Liver (tissue), 9 donors: ENCODE measurements around the gene C3. TPM values are rescaled to one million over a fixed set of nuclear protein-coding genes. Genes with fewer than 3 reads are reported as not detected.

Source experiments
- DNase-seq: peaks from one replicate; pipeline ENCODE4 v3.0.0-alpha.2; 2017; ENCODE audit warnings: low spot score
- H3K27ac ChIP-seq, 2 donors: one replicate each; pipeline ENCODE4 v1.7.0; 2013; ENCODE audit warnings: inconsistent platforms in 2 of 2, low read length in 2 of 2, control low read depth in 1 of 2, low read depth in 1 of 2, mild to moderate bottlenecking in 1 of 2
- H3K27me3 ChIP-seq, 4 donors: one replicate each; pipeline versions ENCODE4 v1.6.1 to v1.7.0; 2013; ENCODE audit warnings: low read length in 3 of 4, inconsistent platforms in 1 of 4, mild to moderate bottlenecking in 1 of 4, moderate library complexity in 1 of 4; ENCODE audit not compliant: control insufficient read depth in 4 of 4, insufficient read depth in 4 of 4
- H3K36me3 ChIP-seq, 4 donors: one replicate each; pipeline versions ENCODE4 v1.6.1 to v1.7.0; 2013; ENCODE audit warnings: low read length in 3 of 4, mild to moderate bottlenecking in 3 of 4, low read depth in 1 of 4, moderate library complexity in 1 of 4; ENCODE audit not compliant: control insufficient read depth in 4 of 4, insufficient read depth in 3 of 4
- H3K4me1 ChIP-seq, 4 donors: one replicate each; pipeline versions ENCODE4 v1.6.1 to v1.7.0; 2013; ENCODE audit warnings: low read length in 3 of 4, mild to moderate bottlenecking in 3 of 4, moderate library complexity in 1 of 4; ENCODE audit not compliant: control insufficient read depth in 4 of 4, insufficient read depth in 4 of 4
- H3K4me3 ChIP-seq, 3 donors: one replicate each; pipeline versions ENCODE4 v1.6.1 to v1.7.0; 2013; ENCODE audit warnings: low read length in 3 of 3, control low read depth in 1 of 3, low read depth in 1 of 3, mild to moderate bottlenecking in 1 of 3
- H3K9ac ChIP-seq, 2 donors: one replicate each; pipeline ENCODE4 v1.7.0; 2013; ENCODE audit warnings: low read length in 2 of 2, mild to moderate bottlenecking in 2 of 2, moderate library complexity in 2 of 2, control low read depth in 1 of 2, low read depth in 1 of 2
- H3K9me3 ChIP-seq, 4 donors: one replicate each; pipeline versions ENCODE4 v1.6.1 to v1.7.0; 2013; ENCODE audit warnings: low read length in 3 of 4; ENCODE audit not compliant: control insufficient read depth in 4 of 4
- EGR1 ChIP-seq, 2 donors: IDR thresholded peaks; 2 replicates each; pipeline ENCODE4 v1.6.1; 2016 to 2018; ENCODE audit warnings: antibody characterized with exemption in 2 of 2, low read depth in 2 of 2
- FOXA1 ChIP-seq: IDR thresholded peaks from 2 replicates; pipeline ENCODE4 v1.6.1; 2016; ENCODE audit warnings: antibody characterized with exemption
- FOXA2 ChIP-seq: IDR thresholded peaks from 2 replicates; pipeline ENCODE4 v1.6.1; 2016; ENCODE audit warnings: antibody characterized with exemption
- GABPA ChIP-seq, 2 donors: IDR thresholded peaks in 1 of 2; conservative IDR thresholded peaks in 1 of 2; 2 replicates each; pipeline ENCODE4 v1.6.1; 2016; ENCODE audit warnings: antibody characterized with exemption in 2 of 2, mild to moderate bottlenecking in 1 of 2, moderate library complexity in 1 of 2
- HNF4A ChIP-seq, 2 donors: conservative IDR thresholded peaks; 2 replicates each; pipeline ENCODE4 v1.6.1; 2016; ENCODE audit warnings: antibody characterized with exemption in 2 of 2, mild to moderate bottlenecking in 2 of 2
- HNF4G ChIP-seq: IDR thresholded peaks from 2 replicates; pipeline ENCODE4 v1.6.1; 2016; ENCODE audit warnings: antibody characterized with exemption
- JUND ChIP-seq, 2 donors: IDR thresholded peaks; 2 replicates each; pipeline ENCODE4 v1.6.1; 2016; ENCODE audit warnings: antibody characterized with exemption in 2 of 2
- NR2F2 ChIP-seq: IDR thresholded peaks from 2 replicates; pipeline ENCODE4 v1.6.1; 2016; ENCODE audit warnings: antibody characterized with exemption
- RAD21 ChIP-seq, 2 donors: IDR thresholded peaks; 2 replicates each; pipeline ENCODE4 v1.6.1; 2016; ENCODE audit warnings: antibody characterized with exemption in 2 of 2, mild to moderate bottlenecking in 2 of 2
- RXRA ChIP-seq, 2 donors: IDR thresholded peaks; 2 replicates each; pipeline ENCODE4 v1.6.1; 2017 to 2018; ENCODE audit warnings: antibody characterized with exemption in 2 of 2, mild to moderate bottlenecking in 1 of 2
- SP1 ChIP-seq: IDR thresholded peaks from 2 replicates; pipeline ENCODE4 v1.6.1; 2018; ENCODE audit warnings: antibody characterized with exemption, mild to moderate bottlenecking
- TAF1 ChIP-seq: conservative IDR thresholded peaks from 2 replicates; pipeline ENCODE4 v1.6.1; 2016; ENCODE audit warnings: antibody characterized with exemption, mild to moderate bottlenecking
- YY1 ChIP-seq: IDR thresholded peaks from 2 replicates; pipeline ENCODE4 v1.6.1; 2016; ENCODE audit warnings: antibody characterized with exemption, mild to moderate bottlenecking
- WGBS: extraction: QIAGEN DNeasy Blood & Tissue Kit; methylation state at CpG from one replicate; pipeline ENCODE4 v1.1.7; 2013; 5-methylcytosine and 5-hydroxymethylcytosine counted together
- polyA plus RNA-seq, 2 donors: library from polyadenylated mRNA; stranded (reverse) in 1 of 2; unstranded in 1 of 2; fragments of 200-250 nt in 1 of 2; fragments of >200 nt in 1 of 2; fragmentation: Nextera tagmentation in 1 of 2; extraction: Ambion mirVana in 1 of 2; gene quantifications; one replicate each; pipeline versions ENCODE4 v1.2.1 to v1.2.3, GENCODE V29; 2013 to 2015
- total RNA-seq, 2 donors: library from RNA; depleted of rRNA; stranded (reverse); fragments of >200 nt; gene quantifications; one replicate each; pipeline ENCODE4 v1.2.3, GENCODE V29; 2014
- TF ChIP-seq, protein P1 (sequence below): IDR thresholded peaks from 2 replicates; pipeline ENCODE4 v1.6.1; 2016; ENCODE audit warnings: antibody characterized with exemption
- TF ChIP-seq, protein P2 (sequence below): IDR thresholded peaks from 2 replicates; pipeline ENCODE4 v1.6.1; 2016; ENCODE audit warnings: antibody characterized with exemption, mild to moderate bottlenecking
- TF ChIP-seq, protein P3 (sequence below): fragments of 150-350 bp; IDR thresholded peaks from 2 replicates; pipeline ENCODE4 v1.5.1; 2017; ENCODE audit warnings: improper control_type of control experiment, low read depth, low read length; ENCODE audit not compliant: missing input control
- TF ChIP-seq, protein P4 (sequence below): IDR thresholded peaks from 2 replicates; pipeline ENCODE4 v1.6.1; 2016; ENCODE audit warnings: antibody characterized with exemption
- TF ChIP-seq, protein P5 (sequence below): IDR thresholded peaks from 2 replicates; pipeline ENCODE4 v1.6.1; 2016; ENCODE audit warnings: antibody characterized with exemption
- donor health status: healthy.
- donor health status: healthy.
- donor health status: healthy.
- donor health status: healthy.
- donor health status: healthy.

Gene C3
- total and polyA plus RNA-seq, 4 donors = 4,543 to 9,349 (median 8,015) TPM

DNA sequence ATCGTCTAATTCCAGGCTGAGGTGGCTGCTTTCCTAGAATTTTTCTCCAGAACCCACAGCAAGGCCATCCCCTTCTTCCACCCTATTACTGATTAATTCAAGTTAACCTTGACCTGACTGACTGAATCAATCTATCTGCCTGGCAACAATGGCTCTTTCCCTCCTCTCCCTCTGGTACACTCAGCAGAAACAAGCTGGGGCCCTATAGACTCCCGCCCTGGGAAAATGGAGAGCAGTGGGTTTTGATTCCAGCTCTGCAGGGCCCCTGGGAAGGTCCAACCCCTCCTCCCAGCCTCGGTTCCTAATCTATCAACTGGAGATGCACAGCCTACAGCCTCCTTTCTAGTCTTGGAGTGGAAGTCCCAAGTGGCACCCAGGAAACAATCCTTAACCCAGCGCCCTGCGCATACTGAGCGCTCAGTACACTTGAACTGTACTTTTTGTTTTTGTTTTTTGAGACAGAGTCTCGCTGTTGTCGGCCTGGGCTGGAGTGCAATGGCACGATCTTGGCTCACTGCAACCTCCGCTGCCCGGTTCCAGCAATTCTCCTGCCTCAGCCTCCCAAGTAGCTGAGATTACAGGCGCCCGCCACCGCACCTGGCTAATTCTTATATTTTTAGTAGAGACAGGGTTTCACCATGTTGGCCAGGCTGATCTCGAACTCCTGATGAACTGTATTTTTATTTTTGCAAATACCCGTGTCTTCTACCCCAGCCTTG is 5.2 kb upstream of the C3 start:
- no peak for DNase-seq
- WGBS = 39% methylated on average over 16 of the region's 16 CpGs
- TF ChIP-seq, protein P1, sequence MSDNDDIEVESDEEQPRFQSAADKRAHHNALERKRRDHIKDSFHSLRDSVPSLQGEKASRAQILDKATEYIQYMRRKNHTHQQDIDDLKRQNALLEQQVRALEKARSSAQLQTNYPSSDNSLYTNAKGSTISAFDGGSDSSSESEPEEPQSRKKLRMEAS = peak; percentile 30
- TF ChIP-seq RAD21 (IDR thresholded peaks at IDR 0.05) (peak in 1 of 2 donors; percentile 9), RXRA (IDR thresholded peaks at IDR 0.05) (peak; percentile 87), NR2F2 (peak; percentile 74), FOXA2 (no peak), SP1 (peak; percentile 79), TAF1 (peak; percentile 45), FOXA1 (no peak), YY1 (peak; percentile 90), JUND (IDR thresholded peaks at IDR 0.05) (no peak), EGR1 (IDR thresholded peaks at IDR 0.05; ENCODE audit: low read depth in 2 of 2) (no peak), HNF4G (peak; percentile 13), HNF4A (conservative IDR thresholded peaks at IDR 0.05) (peak; percentile 56 to 70), GABPA (IDR thresholded peaks at IDR 0.05 in 1 of 2, conservative IDR thresholded peaks at IDR 0.05 in 1 of 2) (no peak)
- TF ChIP-seq, protein P2, sequence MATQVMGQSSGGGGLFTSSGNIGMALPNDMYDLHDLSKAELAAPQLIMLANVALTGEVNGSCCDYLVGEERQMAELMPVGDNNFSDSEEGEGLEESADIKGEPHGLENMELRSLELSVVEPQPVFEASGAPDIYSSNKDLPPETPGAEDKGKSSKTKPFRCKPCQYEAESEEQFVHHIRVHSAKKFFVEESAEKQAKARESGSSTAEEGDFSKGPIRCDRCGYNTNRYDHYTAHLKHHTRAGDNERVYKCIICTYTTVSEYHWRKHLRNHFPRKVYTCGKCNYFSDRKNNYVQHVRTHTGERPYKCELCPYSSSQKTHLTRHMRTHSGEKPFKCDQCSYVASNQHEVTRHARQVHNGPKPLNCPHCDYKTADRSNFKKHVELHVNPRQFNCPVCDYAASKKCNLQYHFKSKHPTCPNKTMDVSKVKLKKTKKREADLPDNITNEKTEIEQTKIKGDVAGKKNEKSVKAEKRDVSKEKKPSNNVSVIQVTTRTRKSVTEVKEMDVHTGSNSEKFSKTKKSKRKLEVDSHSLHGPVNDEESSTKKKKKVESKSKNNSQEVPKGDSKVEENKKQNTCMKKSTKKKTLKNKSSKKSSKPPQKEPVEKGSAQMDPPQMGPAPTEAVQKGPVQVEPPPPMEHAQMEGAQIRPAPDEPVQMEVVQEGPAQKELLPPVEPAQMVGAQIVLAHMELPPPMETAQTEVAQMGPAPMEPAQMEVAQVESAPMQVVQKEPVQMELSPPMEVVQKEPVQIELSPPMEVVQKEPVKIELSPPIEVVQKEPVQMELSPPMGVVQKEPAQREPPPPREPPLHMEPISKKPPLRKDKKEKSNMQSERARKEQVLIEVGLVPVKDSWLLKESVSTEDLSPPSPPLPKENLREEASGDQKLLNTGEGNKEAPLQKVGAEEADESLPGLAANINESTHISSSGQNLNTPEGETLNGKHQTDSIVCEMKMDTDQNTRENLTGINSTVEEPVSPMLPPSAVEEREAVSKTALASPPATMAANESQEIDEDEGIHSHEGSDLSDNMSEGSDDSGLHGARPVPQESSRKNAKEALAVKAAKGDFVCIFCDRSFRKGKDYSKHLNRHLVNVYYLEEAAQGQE = peak; percentile 41
- TF ChIP-seq, protein P3, sequence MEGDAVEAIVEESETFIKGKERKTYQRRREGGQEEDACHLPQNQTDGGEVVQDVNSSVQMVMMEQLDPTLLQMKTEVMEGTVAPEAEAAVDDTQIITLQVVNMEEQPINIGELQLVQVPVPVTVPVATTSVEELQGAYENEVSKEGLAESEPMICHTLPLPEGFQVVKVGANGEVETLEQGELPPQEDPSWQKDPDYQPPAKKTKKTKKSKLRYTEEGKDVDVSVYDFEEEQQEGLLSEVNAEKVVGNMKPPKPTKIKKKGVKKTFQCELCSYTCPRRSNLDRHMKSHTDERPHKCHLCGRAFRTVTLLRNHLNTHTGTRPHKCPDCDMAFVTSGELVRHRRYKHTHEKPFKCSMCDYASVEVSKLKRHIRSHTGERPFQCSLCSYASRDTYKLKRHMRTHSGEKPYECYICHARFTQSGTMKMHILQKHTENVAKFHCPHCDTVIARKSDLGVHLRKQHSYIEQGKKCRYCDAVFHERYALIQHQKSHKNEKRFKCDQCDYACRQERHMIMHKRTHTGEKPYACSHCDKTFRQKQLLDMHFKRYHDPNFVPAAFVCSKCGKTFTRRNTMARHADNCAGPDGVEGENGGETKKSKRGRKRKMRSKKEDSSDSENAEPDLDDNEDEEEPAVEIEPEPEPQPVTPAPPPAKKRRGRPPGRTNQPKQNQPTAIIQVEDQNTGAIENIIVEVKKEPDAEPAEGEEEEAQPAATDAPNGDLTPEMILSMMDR = no peak
- TF ChIP-seq, protein P4, sequence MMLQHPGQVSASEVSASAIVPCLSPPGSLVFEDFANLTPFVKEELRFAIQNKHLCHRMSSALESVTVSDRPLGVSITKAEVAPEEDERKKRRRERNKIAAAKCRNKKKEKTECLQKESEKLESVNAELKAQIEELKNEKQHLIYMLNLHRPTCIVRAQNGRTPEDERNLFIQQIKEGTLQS = peak; percentile 24
- TF ChIP-seq, protein P5, sequence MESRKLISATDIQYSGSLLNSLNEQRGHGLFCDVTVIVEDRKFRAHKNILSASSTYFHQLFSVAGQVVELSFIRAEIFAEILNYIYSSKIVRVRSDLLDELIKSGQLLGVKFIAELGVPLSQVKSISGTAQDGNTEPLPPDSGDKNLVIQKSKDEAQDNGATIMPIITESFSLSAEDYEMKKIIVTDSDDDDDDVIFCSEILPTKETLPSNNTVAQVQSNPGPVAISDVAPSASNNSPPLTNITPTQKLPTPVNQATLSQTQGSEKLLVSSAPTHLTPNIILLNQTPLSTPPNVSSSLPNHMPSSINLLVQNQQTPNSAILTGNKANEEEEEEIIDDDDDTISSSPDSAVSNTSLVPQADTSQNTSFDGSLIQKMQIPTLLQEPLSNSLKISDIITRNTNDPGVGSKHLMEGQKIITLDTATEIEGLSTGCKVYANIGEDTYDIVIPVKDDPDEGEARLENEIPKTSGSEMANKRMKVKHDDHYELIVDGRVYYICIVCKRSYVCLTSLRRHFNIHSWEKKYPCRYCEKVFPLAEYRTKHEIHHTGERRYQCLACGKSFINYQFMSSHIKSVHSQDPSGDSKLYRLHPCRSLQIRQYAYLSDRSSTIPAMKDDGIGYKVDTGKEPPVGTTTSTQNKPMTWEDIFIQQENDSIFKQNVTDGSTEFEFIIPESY = peak; percentile 24
- Histone ChIP-seq H3K36me3 (no peaks in the 10 kb centered on the region), H3K9ac (peak overlapping the region; percentile 27 to 49), H3K9me3 (no peaks in the 10 kb centered on the region), H3K27ac (peak overlapping the region; percentile 67 to 84), H3K4me3 (peak overlapping the region; percentile 19 to 56 (median 26)), H3K27me3 (no peaks in the 10 kb centered on the region), H3K4me1 (peaks cover 6 to 67% (median 51%) of the 10 kb centered on the region in 4 donors)
